ENCODE measurements around the gene ZNF423. TPM values are rescaled to one million over a fixed set of nuclear protein-coding genes. Genes with fewer than 3 reads are reported as not detected.

ZNF423 gene
- total and polyA plus RNA-seq, 2 of the 13 experiments (the other 11 are each of a cell fraction or from before 2014, with no cell fraction given): 0.07 to 0.31 TPM

- TF ChIP-seq GPBP1L1 (CRISPR knock-in tag; IDR thresholded peaks at IDR 0.05) (no peak), CCDC6 (CRISPR knock-in tag; IDR thresholded peaks at IDR 0.05) (no peak), ZNF33A (CRISPR knock-in tag; IDR thresholded peaks at IDR 0.05; ENCODE audit: borderline replicate concordance) (no peak), ZBTB7A (CRISPR knock-in tag; IDR thresholded peaks at IDR 0.05) (no peak), PBX2 (CRISPR knock-in tag; IDR thresholded peaks at IDR 0.05) (no peak), MEIS2 (CRISPR knock-in tag; IDR thresholded peaks at IDR 0.05) (no peak)
These were observed 368.2 kb downstream of the ZNF423 start (continued) for GRCh38 chr16:49487746-49488145.

- Histone ChIP-seq H3K9me3 (ENCODE audit: low read length) (no peaks in the 10 kb centered on the region), H3K36me3 (replicated peaks in 1 of 2; ENCODE audit: control insufficient read depth in 1 of 2, insufficient read depth in 2 of 2, low read length in 2 of 2) (no peaks in the 10 kb centered on the region), H3K27ac (ENCODE audit: extremely low read length, insufficient read depth, low read length) (no peak overlapping the region), H2AFZ (ENCODE audit: low read length) (no peak overlapping the region), H4K20me1 (ENCODE audit: insufficient read depth, low read length) (no peaks in the 10 kb centered on the region), H3K4me1 (ENCODE audit: insufficient read depth, low read length) (no peaks in the 10 kb centered on the region), H3K79me2 (ENCODE audit: insufficient read depth, low read length) (no peaks in the 10 kb centered on the region), H3K4me3 (replicated peaks in 1 of 3; ENCODE audit: insufficient read depth in 1 of 3, low read depth in 2 of 3, low read length in 3 of 3) (no peak overlapping the region), H3K9ac (ENCODE audit: insufficient read depth, low read depth, low read length) (no peak overlapping the region), H3K4me2 (ENCODE audit: low read depth, low read length) (no peak overlapping the region), H3K27me3 (ENCODE audit: control insufficient read depth in 1 of 2, insufficient read depth in 2 of 2, low read length in 2 of 2) (peaks cover 0 to 11% of the 10 kb centered on the region in 2 experiments; a peak in 1 of 5 replicates)
- ATAC-seq: no peak
- no peak for DNase-seq (ENCODE audit: low spot score)
- 15% methylated on average over 2 of the region's 2 CpGs for WGBS (ENCODE audit: low lambda C conversion rate)
- FAIRE-seq: no peak
- CTCF ChIA-PET (ENCODE audit: low intra/inter-chr PET ratio, low total read pairs): no interaction called here
- intact Hi-C loops (cut with micrococcal nuclease; ENCODE audit: unreplicated experiment) (no loop called here), in situ Hi-C loops (cut with HindIII; ENCODE audit: extremely low pct_ligation_motif_present, low pct_unique_long_range_greater_than_20kb) (no loop called here)
- POLR2A ChIA-PET: no interaction called here
- BruUV-seq (replicated peaks): no TSS peak
- TF ChIP-seq SOX5 (CRISPR knock-in tag; IDR thresholded peaks at IDR 0.05; ENCODE audit: borderline replicate concordance) (no peak), ZNF362 (CRISPR knock-in tag; IDR thresholded peaks at IDR 0.05; ENCODE audit: borderline replicate concordance) (no peak), SNRNP70 (IDR thresholded peaks at IDR 0.05; ENCODE audit: low read depth, low read length) (no peak), ARNTL (CRISPR knock-in tag; IDR thresholded peaks at IDR 0.05) (no peak), EZH2 (conservative IDR thresholded peaks at IDR 0.05; ENCODE audit: low read depth, low read length) (no peak), SNAPC4 (CRISPR knock-in tag; IDR thresholded peaks at IDR 0.05) (no peak), ADNP (CRISPR knock-in tag; IDR thresholded peaks at IDR 0.05) (no peak), ZNF768 (CRISPR knock-in tag; IDR thresholded peaks at IDR 0.05) (no peak), GLI4 (CRISPR knock-in tag; IDR thresholded peaks at IDR 0.05; ENCODE audit: borderline replicate concordance) (no peak), ARNT (IDR thresholded peaks at IDR 0.05) (no peak)
These were observed 369.5 kb downstream of the ZNF423 start for GRCh38 chr16:49486400-49486799.

Data from HepG2 (cell line).